Measurements from ENCODE around the gene CACNB2. TPM values are rescaled to one million over a fixed set of nuclear protein-coding genes. Genes with fewer than 3 reads are reported as not detected.

CACNB2 gene
- total RNA-seq, 1 experiment from 2014 or later, result not detected

GRCh38 chr10:18474118-18474455 lies 333.9 kb downstream of the CACNB2 start:
- Mint-ChIP-seq H3K27me3 (ENCODE audit: unreplicated experiment) (peaks cover 16% of the 10 kb centered on the region), H3K27ac (ENCODE audit: unreplicated experiment) (no peak overlapping the region), H3K4me1 (ENCODE audit: low read depth, unreplicated experiment) (no peaks in the 10 kb centered on the region), H3K36me3 (ENCODE audit: insufficient read depth, unreplicated experiment) (no peaks in the 10 kb centered on the region), H3K9me3 (ENCODE audit: low read depth, unreplicated experiment) (peaks cover 5% of the 10 kb centered on the region), H3K4me3 (ENCODE audit: low read depth, unreplicated experiment) (no peak overlapping the region)
- TF ChIP-seq, protein P1, sequence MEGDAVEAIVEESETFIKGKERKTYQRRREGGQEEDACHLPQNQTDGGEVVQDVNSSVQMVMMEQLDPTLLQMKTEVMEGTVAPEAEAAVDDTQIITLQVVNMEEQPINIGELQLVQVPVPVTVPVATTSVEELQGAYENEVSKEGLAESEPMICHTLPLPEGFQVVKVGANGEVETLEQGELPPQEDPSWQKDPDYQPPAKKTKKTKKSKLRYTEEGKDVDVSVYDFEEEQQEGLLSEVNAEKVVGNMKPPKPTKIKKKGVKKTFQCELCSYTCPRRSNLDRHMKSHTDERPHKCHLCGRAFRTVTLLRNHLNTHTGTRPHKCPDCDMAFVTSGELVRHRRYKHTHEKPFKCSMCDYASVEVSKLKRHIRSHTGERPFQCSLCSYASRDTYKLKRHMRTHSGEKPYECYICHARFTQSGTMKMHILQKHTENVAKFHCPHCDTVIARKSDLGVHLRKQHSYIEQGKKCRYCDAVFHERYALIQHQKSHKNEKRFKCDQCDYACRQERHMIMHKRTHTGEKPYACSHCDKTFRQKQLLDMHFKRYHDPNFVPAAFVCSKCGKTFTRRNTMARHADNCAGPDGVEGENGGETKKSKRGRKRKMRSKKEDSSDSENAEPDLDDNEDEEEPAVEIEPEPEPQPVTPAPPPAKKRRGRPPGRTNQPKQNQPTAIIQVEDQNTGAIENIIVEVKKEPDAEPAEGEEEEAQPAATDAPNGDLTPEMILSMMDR (IDR thresholded peaks at IDR 0.05; ENCODE audit: unreplicated experiment), result no peak
- no TSS peak for BruUV-seq (replicated peaks)
- CTCF ChIA-PET, result no interaction called here
- DNase-seq, result no peak
- intact Hi-C loops (cut with micrococcal nuclease; ENCODE audit: unreplicated experiment), result no loop called here

DNA sequence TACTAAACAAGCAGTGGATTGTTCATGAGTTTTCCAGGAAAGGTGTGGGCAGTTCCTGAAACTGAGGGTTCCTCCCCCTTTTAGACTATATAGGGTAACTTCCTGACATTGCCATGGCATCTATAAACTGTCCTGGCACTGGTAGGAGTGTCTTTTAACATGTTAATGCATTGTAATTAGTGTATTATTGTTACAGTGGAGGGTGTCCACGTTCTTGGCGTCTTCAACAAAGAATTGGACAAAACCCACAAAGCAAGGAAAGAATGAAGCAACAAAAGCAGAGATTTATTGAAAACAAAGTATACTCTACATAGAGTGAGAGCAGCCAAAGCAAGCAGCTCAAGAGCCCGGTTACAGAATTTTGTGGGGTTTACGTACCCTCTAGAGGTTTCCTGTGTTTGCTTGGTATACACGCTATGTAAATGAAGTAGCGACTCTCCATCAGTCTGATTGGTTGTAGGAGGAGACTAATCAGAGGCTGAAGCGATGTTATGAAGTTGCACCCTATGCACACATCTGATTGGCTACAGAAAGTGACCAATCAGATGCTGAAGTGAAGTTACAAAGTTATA lies 335.9 kb downstream of the CACNB2 start:
- Mint-ChIP-seq H3K27me3 (ENCODE audit: unreplicated experiment) (peaks cover 16% of the 10 kb centered on the region), H3K4me1 (ENCODE audit: low read depth, unreplicated experiment) (no peaks in the 10 kb centered on the region), H3K4me3 (ENCODE audit: low read depth, unreplicated experiment) (no peak overlapping the region), H3K27ac (ENCODE audit: unreplicated experiment) (no peak overlapping the region), H3K36me3 (ENCODE audit: insufficient read depth, unreplicated experiment) (no peaks in the 10 kb centered on the region), H3K9me3 (ENCODE audit: low read depth, unreplicated experiment) (peaks cover 5% of the 10 kb centered on the region)
- TF ChIP-seq, protein P1 (IDR thresholded peaks at IDR 0.05; ENCODE audit: unreplicated experiment), result no peak
- BruUV-seq (replicated peaks), result no TSS peak
- no peak for DNase-seq
- intact Hi-C loops (cut with micrococcal nuclease; ENCODE audit: unreplicated experiment), result no loop called here
- CTCF ChIA-PET, result no interaction called here

DNA sequence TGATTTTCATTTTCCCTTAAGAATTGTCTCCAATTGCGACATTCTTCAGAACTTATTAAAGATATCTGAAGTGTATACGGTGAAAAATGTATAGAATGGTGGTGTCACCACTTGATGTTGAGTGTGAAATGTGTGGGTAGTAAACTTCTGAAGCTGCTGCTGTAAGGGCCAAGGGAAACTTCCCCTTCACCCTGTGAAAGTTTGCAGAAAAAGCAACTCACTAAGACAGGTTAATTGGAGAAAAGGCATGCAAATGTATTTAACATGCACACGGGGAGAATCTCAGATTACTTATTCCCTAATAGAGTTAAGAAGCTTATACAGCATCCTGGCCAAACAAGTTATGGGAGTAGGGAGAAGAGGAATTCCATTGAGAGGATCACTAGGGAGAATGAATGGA lies 338.1 kb downstream of the CACNB2 start:
- no peaks in the 10 kb centered on the region for H3K4me1 Mint-ChIP-seq (ENCODE audit: low read depth, unreplicated experiment)
- H3K27me3 Mint-ChIP-seq (ENCODE audit: unreplicated experiment), result peaks cover 16% of the 10 kb centered on the region
- CTCF ChIA-PET, result no interaction called here
- TF ChIP-seq, protein P1 (IDR thresholded peaks at IDR 0.05; ENCODE audit: unreplicated experiment), result no peak
- no peaks in the 10 kb centered on the region for H3K36me3 Mint-ChIP-seq (ENCODE audit: insufficient read depth, unreplicated experiment)
- no peak for DNase-seq
- H3K4me3 Mint-ChIP-seq (ENCODE audit: low read depth, unreplicated experiment), result no peak overlapping the region
- peaks cover 4% of the 10 kb centered on the region for H3K9me3 Mint-ChIP-seq (ENCODE audit: low read depth, unreplicated experiment)
- no peak overlapping the region for H3K27ac Mint-ChIP-seq (ENCODE audit: unreplicated experiment)
- BruUV-seq (replicated peaks), result no TSS peak
- intact Hi-C loops (cut with micrococcal nuclease; ENCODE audit: unreplicated experiment), result no loop called here

GRCh38 chr10:18479502-18479901 lies 339.3 kb downstream of the CACNB2 start:
- intact Hi-C loops (cut with micrococcal nuclease; ENCODE audit: unreplicated experiment), result no loop called here
- Mint-ChIP-seq H3K27me3 (ENCODE audit: unreplicated experiment) (peaks cover 8% of the 10 kb centered on the region), H3K27ac (ENCODE audit: unreplicated experiment) (no peak overlapping the region), H3K9me3 (ENCODE audit: low read depth, unreplicated experiment) (peaks cover 4% of the 10 kb centered on the region), H3K36me3 (ENCODE audit: insufficient read depth, unreplicated experiment) (no peaks in the 10 kb centered on the region), H3K4me3 (ENCODE audit: low read depth, unreplicated experiment) (no peak overlapping the region), H3K4me1 (ENCODE audit: low read depth, unreplicated experiment) (no peaks in the 10 kb centered on the region)
- CTCF ChIA-PET, result no interaction called here
- TF ChIP-seq, protein P1 (IDR thresholded peaks at IDR 0.05; ENCODE audit: unreplicated experiment), result no peak
- DNase-seq, result no peak
- BruUV-seq (replicated peaks), result no TSS peak

Data from Calu3 (cell line).